Suppressor macrophage treated with lipopolysaccharide for 1 hour (primary cell): ENCODE data around the gene PITX2.

Experiments
- DNase-seq, 3 donors: peaks; one replicate each; pipeline ENCODE4 v3.0.0-alpha.2; 2020 to 2022

PITX2 gene

DNA sequence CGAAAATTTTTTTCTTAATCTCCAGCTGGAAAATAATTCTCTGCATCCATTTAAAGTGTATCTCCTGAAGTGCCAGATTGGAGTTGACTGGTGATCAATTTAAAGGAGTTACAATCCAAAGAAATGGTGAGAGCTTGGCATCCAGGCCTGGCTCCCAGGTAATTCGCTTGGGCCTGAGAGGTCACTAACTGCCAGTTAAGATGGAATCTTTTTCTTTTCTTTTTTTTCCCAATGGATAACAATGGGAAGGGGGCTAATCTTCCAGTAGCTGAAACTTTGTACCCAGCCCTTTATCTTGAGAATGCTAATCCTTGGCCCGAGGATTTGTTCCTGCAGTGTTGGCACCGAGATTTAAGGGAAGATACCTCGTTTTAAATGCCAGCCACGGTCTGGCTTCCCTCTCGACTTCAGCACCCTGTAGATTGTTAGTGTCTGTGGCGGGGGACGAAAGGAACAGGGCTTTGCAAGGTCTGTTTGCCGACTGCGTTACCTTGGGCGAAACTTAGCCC, 13.3 kb upstream of the PITX2 start:
- no peak for DNase-seq

DNA sequence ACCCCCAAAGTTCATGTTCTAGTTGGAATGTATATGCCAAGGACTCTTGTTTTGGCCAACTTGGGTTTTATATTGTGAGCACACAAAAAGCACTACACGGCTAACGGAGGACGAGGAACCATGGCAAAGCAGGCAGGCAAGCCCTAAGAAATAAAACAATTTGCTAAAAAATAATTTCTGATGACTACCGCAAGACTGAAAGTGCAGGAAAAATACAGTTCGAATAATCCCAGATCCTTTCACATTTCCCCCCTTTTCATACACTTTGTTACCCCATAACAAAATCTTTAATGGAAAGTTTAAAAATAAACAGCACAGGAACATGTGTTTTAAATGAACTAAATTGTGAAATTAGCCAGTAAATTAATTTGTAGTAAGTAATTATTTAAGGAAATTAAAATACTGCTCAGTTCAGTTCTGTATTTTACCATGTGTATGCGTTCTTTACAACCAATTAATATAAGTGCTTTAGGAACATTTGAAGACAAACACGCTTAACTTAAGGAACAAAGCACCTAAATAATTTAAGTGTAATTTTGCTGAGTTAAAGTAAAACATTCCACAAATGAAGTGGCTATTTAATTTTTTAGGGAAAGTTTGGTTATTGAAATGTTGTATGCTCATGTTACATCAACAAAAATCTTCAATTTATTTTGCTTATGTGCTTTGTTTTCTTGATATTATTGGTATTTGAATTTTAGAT, 12.4 kb upstream of the PITX2 start:
- no peak for DNase-seq

DNA sequence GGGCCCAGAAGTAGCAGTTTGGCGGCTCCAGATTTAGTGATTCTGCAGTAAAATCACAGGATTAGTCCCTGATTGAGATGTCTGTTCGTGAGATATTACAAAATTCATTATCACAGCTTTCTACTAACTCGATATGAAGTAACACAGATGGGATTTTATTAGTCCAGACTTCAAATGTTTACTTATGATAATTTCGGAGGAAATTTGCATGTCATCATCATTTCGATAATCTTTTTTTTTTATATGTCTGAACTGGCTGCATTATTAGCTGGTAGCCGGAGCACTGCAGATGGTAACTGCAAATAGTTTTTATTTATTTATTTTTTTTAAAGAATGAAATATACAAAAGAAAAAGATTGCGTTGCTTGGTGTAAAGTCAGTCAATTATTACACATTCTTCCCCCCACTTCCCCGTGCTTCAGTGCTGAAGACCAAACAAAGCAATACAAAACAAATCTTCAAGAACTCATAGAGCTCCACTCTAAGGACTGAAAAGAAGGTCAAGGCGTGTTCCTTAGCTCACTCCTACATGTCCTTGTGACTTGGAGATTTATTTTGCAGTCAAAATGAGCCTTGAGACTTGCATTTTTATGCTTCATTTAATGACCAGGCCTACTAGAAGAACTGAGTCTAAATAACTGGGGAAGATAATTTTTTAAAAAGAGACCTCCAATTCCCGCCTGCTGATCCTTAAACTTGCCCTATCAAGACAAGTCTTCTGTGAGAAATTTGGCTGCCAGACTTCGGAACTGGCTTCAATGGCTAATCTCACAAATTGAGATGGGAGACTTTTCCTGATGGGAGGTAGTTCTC, 11.7 kb upstream of the PITX2 start:
- DNase-seq, result no peak

DNA sequence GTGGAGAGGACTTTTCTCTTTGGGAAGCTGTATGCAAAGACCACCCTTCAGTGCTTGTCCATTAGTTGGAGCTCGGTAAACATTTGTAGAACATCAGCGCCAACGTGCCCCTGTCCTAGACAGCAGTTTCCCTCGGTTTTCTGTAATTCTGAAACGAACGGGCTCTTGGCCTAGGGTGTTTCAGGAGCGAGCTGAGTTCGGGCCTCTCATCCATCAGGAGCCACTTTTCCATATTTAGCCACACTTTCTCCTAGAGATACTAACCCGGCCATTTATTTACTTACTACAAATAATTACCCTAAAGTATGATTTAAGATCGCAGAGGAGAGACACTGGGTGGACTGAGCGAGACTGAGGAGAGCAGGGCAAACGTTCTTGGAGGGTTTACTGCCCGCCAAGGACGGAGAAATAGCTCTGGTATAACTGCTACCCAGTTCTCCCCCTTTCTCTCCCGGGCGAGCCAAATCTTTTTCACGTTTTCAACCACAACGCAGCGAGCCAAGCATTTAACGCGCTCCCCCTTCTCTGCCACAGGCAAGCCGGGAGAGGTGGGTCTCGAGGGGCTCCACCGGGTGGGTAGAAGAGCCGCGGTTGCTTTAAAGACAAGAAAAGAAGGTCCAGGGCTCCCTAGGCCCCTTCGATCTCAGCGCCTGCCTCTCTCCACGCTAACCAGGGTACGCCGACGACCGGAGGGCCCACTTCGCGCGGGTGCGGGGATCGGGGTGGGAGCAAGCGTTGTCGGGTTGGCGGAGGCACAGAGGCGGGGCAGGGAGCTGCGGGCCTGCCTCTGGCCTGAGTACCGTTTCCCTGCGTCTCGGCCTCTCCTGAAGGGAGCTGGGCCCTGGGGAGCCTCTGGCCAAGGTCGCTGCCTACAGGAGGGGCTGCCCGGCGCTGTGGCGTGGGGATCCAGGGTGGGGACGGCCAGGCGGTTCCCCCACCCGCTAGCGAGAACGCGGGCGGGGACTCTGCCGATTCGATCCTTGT, 10.8 kb upstream of the PITX2 start:
- DNase-seq, result no peak

DNA sequence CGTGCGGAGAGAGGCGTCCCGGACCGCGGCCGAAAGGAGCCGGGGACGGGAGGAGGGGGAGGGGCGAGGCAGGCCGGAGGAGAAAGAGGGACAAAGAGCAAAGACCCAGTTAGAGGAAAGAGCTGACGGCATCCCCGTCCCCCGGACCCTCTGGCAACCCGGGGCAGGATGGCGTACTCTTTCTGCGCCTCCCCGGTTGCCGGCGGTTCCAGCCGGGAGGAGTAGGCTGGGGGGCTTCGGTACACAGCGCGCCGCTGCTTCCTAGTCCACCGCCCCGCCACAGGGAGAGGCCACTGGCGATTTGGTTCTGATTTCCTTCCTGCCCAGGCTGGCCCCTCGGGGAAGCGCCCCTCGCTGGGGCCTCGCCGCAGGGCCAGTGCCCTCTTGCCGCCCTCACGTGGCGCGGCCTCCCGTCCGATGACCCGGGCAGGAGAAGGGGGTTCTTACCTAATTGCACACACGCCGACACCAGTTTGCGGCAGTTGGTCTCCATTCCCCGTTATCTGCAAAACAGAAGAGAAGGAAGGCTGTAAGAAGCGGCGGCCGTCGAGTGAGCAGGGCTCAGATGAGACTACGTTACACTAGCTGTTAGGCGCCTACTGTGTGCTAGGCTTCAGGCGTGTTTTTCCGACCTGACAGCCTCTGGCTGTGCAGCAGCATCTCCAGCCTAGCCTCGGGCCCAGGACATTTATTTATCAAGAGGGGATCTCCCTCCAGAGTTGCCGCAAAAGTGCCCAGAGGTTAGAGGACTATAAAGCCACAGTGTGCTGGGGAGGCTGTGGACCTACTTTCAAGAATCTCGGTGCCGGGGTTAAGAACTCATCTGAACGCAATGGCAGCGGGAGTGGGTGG, 9.9 kb upstream of the PITX2 start:
- DNase-seq, result no peak

- DNase-seq, result peak; percentile 77 to 84 (median 81)
These were observed 9.0 kb upstream of the PITX2 start for GRCh38 chr4:110631584-110632505.

DNA sequence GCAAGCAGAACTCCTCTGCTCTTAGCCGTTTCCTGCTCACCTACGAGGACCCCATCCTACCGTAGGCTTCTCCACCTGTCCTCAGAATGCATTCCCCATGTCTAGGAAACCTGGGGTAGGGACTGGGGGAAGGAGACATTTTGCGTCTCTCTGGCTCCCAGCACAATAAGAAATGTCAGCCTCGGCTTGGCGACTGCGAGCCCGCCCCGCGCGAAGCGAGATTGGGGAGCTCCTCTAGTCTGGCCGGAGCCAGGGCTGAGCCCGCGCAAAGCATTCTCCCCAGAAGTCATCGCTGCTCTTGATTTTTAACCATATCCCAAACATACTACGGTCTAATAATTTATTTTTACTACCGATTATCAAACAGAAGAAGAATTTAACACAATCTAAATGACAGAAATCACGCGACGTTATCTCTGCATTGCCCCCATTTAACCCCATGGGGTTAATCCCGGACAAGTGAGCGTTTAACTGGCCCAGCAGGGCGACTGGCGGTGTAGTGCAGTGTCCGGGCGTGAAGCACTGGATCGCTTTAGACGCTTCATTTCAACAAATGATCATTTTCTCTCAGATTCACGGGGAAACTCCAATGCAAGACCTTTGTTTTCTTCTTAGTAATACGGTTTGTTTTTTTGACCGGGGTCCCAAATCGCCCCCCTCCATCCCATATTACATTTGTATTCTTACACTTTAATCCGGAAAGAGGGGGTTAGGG, 8.0 kb upstream of the PITX2 start:
- DNase-seq, result no peak

DNA sequence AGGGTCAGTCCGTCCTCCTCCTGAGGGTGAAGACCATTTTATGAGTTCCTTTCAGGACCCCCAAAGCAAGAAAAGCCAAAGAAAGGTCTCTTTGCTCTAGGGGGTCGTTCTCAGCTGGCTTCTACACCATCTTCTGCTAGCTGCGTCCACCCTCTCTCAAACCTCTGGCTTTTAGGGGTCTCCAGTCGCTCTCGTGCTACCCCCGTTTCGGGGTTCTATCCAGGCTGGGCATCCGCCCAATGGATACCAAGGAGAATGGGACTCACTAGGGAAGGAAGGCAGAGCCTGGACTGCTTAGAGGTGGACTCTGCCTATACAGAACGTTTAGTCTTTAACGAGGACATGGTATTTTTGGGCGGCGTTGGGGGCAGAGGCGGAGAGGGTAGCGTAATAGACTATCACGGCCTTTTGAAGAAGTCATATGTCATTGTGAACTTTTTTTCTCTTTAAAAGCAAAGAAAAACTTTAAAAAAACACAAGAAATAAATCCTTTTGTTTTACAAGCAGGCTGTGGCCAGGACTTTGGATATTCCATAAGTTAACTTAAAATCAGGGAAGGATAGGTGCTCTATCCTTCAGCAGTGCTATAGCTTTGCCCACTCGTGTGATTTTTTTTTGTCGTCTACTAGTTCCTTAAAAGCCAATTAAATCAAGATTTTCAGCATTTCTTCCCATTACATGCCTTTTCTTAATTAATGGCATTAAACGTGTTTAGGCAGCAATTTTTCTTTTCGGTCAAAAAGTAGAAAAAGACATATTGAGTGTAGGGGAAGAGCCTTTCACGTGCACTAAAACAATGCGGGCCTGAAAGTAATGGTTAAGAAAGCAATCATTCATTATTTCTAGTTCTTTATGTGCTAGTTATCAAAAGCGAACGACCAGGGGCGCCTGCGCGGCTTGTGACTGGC, 7.2 kb upstream of the PITX2 start:
- DNase-seq, result no peak

- DNase-seq, result no peak
These were observed 6.4 kb upstream of the PITX2 start for GRCh38 chr4:110629214-110629754.

DNA sequence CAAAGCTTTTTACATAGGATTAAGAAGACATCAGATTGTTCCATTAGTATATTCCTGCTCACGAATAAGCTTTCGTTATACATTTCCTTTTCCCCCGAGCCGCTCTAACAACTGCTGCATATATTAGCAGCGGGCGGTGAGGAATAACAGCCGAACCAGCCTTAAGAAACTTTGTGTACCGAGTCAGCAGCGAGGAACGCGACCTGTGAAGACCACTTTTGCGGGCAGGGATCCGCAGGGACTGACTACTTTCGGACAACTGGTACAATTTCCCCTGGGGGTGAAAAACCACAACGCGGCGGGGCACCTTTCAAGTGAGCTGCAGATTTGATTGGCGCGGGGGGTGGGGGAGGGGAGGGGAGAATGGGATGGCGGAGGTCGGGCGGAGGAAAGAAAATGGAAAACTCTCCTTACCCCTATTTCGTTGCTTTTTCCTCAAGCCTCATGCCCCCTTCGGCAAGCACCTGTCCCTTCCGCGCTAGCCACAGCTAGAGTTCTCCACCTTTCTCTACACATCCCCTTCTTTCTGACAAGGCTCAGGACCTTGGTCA, 5.9 kb upstream of the PITX2 start:
- DNase-seq, result no peak

GRCh38 chr4:110627977-110628662, 5.2 kb upstream of the PITX2 start:
- DNase-seq, result no peak

GRCh38 chr4:110626532-110627153, 3.8 kb upstream of the PITX2 start:
- DNase-seq, result no peak

- DNase-seq, result no peak
These were observed 2.8 kb upstream of the PITX2 start for GRCh38 chr4:110625576-110626257.

DNA sequence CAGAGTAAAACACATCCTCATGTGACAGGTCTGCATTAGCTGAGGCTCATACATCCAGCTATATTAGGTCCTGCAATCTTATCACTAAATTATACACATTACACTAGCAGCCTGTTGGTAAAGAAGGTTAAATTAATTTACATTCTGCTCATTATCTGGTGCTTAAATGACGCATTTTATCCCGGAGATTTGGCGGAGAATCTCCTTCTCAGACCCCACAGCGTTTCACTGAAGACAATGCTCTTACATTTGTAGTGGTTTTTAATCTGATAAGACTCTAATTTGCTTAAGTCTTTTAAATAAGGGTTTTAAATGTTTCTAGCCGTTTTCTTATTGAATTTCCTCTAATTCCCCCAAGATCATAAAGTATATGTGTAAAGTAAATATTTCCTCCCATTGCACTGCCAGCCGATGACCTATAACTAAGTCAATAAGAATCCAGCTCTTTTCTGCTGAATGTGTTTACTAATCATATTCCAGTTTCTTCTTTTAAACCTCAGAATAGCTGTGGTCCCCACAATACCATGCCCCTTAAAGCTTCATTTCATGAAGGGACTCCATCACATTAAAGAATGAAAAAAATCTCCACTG, 2.1 kb upstream of the PITX2 start:
- DNase-seq, result no peak

GRCh38 chr4:110624398-110624780, 1.5 kb upstream of the PITX2 start:
- no peak for DNase-seq

- DNase-seq, result no peak
These were observed 981 bp upstream of the PITX2 start for GRCh38 chr4:110623718-110624397.
